MM.1S (cell line): ENCODE results near the gene RTN4RL1.

Experiments
- CTCF ChIP-seq: fragments of 300-600 bp; sonication (generic); IDR thresholded peaks from 2 replicates; pipeline ENCODE4 v1.5.1; 2016; ENCODE audit warnings: antibody characterized with exemption, low read length, mixed read lengths
- EZH2 ChIP-seq: fragments of 300-600 bp; sonication (generic); optimal IDR thresholded peaks from 2 replicates; pipeline ENCODE3; 2017; ENCODE audit warnings: low read depth, mild to moderate bottlenecking, antibody characterized with exemption, low read length, mixed read lengths
- EZH2phosphoT487 ChIP-seq: fragments of 300-600 bp; sonication (generic); IDR thresholded peaks from 2 replicates; pipeline ENCODE4 v1.6.1; 2018; ENCODE audit warnings: antibody characterized with exemption, low read length

- TF ChIP-seq CTCF (no peak), EZH2 (no peak), EZH2phosphoT487 (no peak)
These were observed 32.1 kb upstream of the RTN4RL1 start for GRCh38 chr17:2057175-2057759.
